SK-N-SH treated with all-trans-retinoic acid at 6 μM for 48 hours (cell line): ENCODE results near the gene VPS39.

Source experiments
- ATAC-seq: fragments of 200-7000 bp; cut with Tn5 transposase; 3 replicates; pipeline ENCODE4 v1.9.1; 2020; ENCODE audit warnings: mild to moderate bottlenecking, moderate library complexity
- BACH2 ChIP-seq: fragments of 250-450 bp; sonication (Bioruptor Pico); IDR thresholded peaks from 2 replicates; pipeline ENCODE4 v1.9.0; 2021; ENCODE audit warnings: mild to moderate bottlenecking, borderline replicate concordance
- ESRRG ChIP-seq: fragments of 250-450 bp; sonication (Bioruptor Pico); IDR thresholded peaks from 2 replicates; pipeline ENCODE4 v1.6.1; 2021; ENCODE audit warnings: mild to moderate bottlenecking
- GLIS3 ChIP-seq: fragments of 250-450 bp; sonication (Bioruptor Pico); IDR thresholded peaks from 2 replicates; pipeline ENCODE4 v1.5.0; 2020; ENCODE audit warnings: mild to moderate bottlenecking, moderate library complexity
- ISL1 ChIP-seq: fragments of 250-450 bp; sonication (Bioruptor Pico); IDR thresholded peaks from 2 replicates; pipeline ENCODE4 v2.1.2; 2022; ENCODE audit warnings: mild to moderate bottlenecking, moderate library complexity
- OSR1 ChIP-seq: fragments of 250-450 bp; sonication (Bioruptor Pico); IDR thresholded peaks from 2 replicates; pipeline ENCODE4 v1.8.0; 2022; ENCODE audit warnings: moderate library complexity, mild to moderate bottlenecking, inconsistent platforms
- PPARA ChIP-seq: fragments of 250-450 bp; sonication (Bioruptor Pico); IDR thresholded peaks from 2 replicates; pipeline ENCODE4 v1.5.0; 2020; ENCODE audit warnings: mild to moderate bottlenecking, borderline replicate concordance
- RARB ChIP-seq: fragments of 250-450 bp; sonication (Bioruptor Pico); IDR thresholded peaks from 2 replicates; pipeline ENCODE4 v1.8.0; 2021; ENCODE audit warnings: mild to moderate bottlenecking, moderate library complexity
- SNAI2 ChIP-seq: fragments of 250-450 bp; sonication (Bioruptor Pico); IDR thresholded peaks from 2 replicates; pipeline ENCODE4 v1.5.0; 2020; ENCODE audit warnings: mild to moderate bottlenecking, moderate library complexity
- TCF4 ChIP-seq: fragments of 250-450 bp; sonication (Bioruptor Pico); IDR thresholded peaks from 2 replicates; pipeline ENCODE4 v1.8.0; 2021; ENCODE audit warnings: mild to moderate bottlenecking, moderate library complexity, borderline replicate concordance
- ZC3H10 ChIP-seq: fragments of 250-450 bp; sonication (Bioruptor Pico); IDR thresholded peaks from 2 replicates; pipeline ENCODE4 v1.5.1; 2021; ENCODE audit warnings: mild to moderate bottlenecking, moderate library complexity
- ZFP3 ChIP-seq: fragments of 250-450 bp; sonication (Bioruptor Pico); IDR thresholded peaks from 2 replicates; pipeline ENCODE4 v1.5.0; 2020; ENCODE audit warnings: mild to moderate bottlenecking, moderate library complexity
- ZFP30 ChIP-seq: fragments of 450-650 bp; formaldehyde crosslinking; IDR thresholded peaks from 2 replicates; pipeline ENCODE4 v1.5.0; 2022; ENCODE audit warnings: mild to moderate bottlenecking, moderate library complexity
- ZNF70 ChIP-seq: fragments of 450-650 bp; formaldehyde crosslinking; IDR thresholded peaks from 2 replicates; pipeline ENCODE4 v1.5.0; 2020; ENCODE audit warnings: mild to moderate bottlenecking, moderate library complexity
- ZNF8 ChIP-seq: fragments of 450-650 bp; formaldehyde crosslinking; IDR thresholded peaks from 2 replicates; pipeline ENCODE4 v1.5.0; 2020; ENCODE audit warnings: mild to moderate bottlenecking, moderate library complexity
- TF ChIP-seq, protein P1 (sequence below): fragments of 250-450 bp; sonication (Bioruptor Pico); IDR thresholded peaks from 2 replicates; pipeline ENCODE4 v1.5.1; 2020; ENCODE audit warnings: low read depth, mild to moderate bottlenecking, moderate library complexity
- TF ChIP-seq, protein P2 (sequence below): fragments of 250-450 bp; sonication (Bioruptor Pico); IDR thresholded peaks from 2 replicates; pipeline ENCODE4 v1.8.0; 2021; ENCODE audit warnings: low read depth, mild to moderate bottlenecking, moderate library complexity, borderline replicate concordance
- TF ChIP-seq, protein P3 (sequence below): fragments of 250-450 bp; sonication (Bioruptor Pico); IDR thresholded peaks from 2 replicates; pipeline ENCODE4 v1.5.0; 2020; ENCODE audit warnings: mild to moderate bottlenecking, moderate library complexity

The VPS39 gene

GRCh38 chr15:42145546-42146455, 62.3 kb downstream of the VPS39 start:
- no peak for ATAC-seq
- TF ChIP-seq ZNF70 (CRISPR knock-in tag), result no peak
- no peak for TF ChIP-seq BACH2 (CRISPR knock-in tag)
- no peak for TF ChIP-seq ZC3H10
- no peak for TF ChIP-seq PPARA
- no peak for TF ChIP-seq TCF4

DNA sequence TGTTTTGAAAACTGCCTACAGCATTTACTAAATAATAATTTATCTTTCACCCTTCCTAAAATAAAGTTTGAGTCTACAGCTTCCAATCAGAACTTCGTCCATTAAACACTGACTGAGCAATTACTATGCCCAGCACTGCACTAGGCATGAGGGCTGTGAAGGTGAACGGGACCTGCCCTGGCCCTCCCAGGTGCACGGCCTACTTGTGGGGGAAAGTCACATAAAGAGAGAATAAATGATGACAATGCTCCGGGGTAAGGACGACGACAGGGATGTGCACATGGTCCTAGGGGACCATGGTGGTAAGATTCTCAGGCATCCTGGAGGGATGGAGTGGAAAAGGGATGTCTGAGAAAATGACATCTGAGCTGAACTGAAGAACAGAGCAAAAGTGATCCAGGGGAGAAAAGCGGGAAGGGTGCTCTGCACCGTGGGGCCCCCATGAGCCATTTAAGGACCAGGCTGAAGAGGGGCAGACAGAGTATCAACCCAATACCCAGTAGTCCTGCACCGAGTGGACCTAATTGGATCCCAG, 63.2 kb downstream of the VPS39 start:
- ATAC-seq, result no peak

DNA sequence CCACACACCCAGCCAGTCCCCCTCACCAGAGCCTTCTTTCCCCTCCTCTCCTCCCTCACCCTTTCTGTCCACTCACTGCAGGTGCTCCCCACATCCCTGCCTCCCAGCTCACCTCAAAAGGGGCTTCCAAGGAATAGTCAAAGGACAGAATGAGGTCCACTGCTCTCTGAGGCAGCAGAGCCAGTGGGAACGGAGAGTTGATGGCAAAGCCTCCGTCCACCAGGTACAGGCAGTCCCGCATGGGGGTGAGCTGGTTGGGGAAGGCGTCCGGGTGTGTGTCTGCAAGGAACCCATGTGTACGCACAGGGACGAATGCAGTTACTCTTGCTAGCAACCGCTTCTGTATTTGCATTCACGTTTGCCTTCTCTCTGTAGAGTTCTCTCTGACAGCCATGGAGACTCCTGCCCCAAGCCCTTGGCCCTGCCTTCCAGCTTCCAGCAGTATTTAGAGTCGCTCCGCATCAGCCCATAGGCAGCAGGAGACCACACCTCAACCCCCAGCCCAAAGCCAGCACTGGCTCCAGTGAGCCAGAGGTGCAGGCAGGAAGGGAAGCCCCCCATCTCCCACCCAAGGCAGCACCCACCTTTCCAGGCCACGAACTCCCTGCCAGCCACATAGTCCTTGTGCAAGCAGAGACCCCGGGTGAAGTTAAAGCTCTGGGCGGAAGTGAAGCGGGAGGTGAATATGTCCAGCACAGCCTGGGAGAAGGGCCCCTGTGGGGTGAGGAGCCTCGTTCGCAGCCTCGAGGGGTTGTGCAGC, 64.1 kb downstream of the VPS39 start:
- no peak for TF ChIP-seq OSR1 (CRISPR knock-in tag)
- no peak for TF ChIP-seq RARB
- TF ChIP-seq, protein P1, sequence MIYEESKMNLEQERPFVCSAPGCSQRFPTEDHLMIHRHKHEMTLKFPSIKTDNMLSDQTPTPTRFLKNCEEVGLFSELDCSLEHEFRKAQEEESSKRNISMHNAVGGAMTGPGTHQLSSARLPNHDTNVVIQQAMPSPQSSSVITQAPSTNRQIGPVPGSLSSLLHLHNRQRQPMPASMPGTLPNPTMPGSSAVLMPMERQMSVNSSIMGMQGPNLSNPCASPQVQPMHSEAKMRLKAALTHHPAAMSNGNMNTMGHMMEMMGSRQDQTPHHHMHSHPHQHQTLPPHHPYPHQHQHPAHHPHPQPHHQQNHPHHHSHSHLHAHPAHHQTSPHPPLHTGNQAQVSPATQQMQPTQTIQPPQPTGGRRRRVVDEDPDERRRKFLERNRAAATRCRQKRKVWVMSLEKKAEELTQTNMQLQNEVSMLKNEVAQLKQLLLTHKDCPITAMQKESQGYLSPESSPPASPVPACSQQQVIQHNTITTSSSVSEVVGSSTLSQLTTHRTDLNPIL, result no peak
- TF ChIP-seq, protein P2, sequence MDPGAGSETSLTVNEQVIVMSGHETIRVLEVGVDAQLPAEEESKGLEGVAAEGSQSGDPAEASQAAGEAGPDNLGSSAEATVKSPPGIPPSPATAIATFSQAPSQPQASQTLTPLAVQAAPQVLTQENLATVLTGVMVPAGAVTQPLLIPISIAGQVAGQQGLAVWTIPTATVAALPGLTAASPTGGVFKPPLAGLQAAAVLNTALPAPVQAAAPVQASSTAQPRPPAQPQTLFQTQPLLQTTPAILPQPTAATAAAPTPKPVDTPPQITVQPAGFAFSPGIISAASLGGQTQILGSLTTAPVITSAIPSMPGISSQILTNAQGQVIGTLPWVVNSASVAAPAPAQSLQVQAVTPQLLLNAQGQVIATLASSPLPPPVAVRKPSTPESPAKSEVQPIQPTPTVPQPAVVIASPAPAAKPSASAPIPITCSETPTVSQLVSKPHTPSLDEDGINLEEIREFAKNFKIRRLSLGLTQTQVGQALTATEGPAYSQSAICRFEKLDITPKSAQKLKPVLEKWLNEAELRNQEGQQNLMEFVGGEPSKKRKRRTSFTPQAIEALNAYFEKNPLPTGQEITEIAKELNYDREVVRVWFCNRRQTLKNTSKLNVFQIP (CRISPR knock-in tag), result no peak
- no peak for ATAC-seq

More for the DNA sequence above, 63.2 kb downstream of the VPS39 start:
- TF ChIP-seq ZNF8, result no peak
- TF ChIP-seq, protein P1, result no peak
- TF ChIP-seq RARB, result no peak
- TF ChIP-seq ISL1 (CRISPR knock-in tag), result no peak
- TF ChIP-seq, protein P2 (CRISPR knock-in tag), result no peak
- TF ChIP-seq ESRRG (CRISPR knock-in tag), result no peak
- TF ChIP-seq SNAI2, result no peak
- no peak for TF ChIP-seq GLIS3 (CRISPR knock-in tag)
- TF ChIP-seq, protein P3, sequence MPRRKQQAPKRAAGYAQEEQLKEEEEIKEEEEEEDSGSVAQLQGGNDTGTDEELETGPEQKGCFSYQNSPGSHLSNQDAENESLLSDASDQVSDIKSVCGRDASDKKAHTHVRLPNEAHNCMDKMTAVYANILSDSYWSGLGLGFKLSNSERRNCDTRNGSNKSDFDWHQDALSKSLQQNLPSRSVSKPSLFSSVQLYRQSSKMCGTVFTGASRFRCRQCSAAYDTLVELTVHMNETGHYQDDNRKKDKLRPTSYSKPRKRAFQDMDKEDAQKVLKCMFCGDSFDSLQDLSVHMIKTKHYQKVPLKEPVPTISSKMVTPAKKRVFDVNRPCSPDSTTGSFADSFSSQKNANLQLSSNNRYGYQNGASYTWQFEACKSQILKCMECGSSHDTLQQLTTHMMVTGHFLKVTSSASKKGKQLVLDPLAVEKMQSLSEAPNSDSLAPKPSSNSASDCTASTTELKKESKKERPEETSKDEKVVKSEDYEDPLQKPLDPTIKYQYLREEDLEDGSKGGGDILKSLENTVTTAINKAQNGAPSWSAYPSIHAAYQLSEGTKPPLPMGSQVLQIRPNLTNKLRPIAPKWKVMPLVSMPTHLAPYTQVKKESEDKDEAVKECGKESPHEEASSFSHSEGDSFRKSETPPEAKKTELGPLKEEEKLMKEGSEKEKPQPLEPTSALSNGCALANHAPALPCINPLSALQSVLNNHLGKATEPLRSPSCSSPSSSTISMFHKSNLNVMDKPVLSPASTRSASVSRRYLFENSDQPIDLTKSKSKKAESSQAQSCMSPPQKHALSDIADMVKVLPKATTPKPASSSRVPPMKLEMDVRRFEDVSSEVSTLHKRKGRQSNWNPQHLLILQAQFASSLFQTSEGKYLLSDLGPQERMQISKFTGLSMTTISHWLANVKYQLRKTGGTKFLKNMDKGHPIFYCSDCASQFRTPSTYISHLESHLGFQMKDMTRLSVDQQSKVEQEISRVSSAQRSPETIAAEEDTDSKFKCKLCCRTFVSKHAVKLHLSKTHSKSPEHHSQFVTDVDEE (CRISPR knock-in tag), result no peak
- no peak for TF ChIP-seq ZC3H10
- no peak for TF ChIP-seq ZFP30 (CRISPR knock-in tag)

DNA sequence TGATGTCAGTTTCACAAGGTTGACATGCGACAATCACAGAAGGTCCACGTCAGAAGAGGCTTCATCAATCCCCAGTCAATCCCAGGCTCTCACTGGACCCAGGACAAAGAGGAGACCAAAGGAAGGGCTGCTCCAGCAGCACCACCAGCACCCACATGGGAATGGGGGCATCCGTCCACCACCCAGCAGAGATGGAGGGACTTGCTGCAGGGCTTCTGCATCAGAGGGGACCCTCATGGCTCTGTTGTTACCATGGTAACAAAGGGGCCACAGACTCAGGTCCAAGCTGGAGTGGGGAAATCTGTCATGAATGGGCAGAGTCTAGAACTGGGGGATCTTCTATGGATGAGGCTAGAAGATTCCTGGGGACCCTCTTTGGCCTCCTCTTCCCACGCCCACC, 64.7 kb downstream of the VPS39 start:
- no peak for TF ChIP-seq ESRRG (CRISPR knock-in tag)
- no peak for TF ChIP-seq RARB
- TF ChIP-seq ZFP3 (CRISPR knock-in tag), result no peak
- TF ChIP-seq ZNF70 (CRISPR knock-in tag), result no peak
- TF ChIP-seq BACH2 (CRISPR knock-in tag), result no peak
- TF ChIP-seq SNAI2, result no peak
- TF ChIP-seq PPARA, result no peak
- no peak for ATAC-seq
